ENCODE results near the gene BMPR1A.
A peak's percentile ranks its signal among the peaks of the same experiment; 100 is the strongest.
"Not testable (repeated sequence)": the region's sequence is repeated elsewhere in the genome, so short reads cannot be mapped to it uniquely, and the experiment has no call there.

Gene BMPR1A

GRCh38 chr10:86971232-86971991 is 215.0 kb downstream of the BMPR1A start:
- DNase-seq, result peak; percentile 31

- DNase-seq, result no peak
Observed at GRCh38 chr10:86972613-86973380, 216.4 kb downstream of the BMPR1A start.

- DNase-seq, result no peak
Observed at GRCh38 chr10:86974484-86974883, 218.1 kb downstream of the BMPR1A start.

- DNase-seq, result no peak
Observed at GRCh38 chr10:86976362-86977056, 220.1 kb downstream of the BMPR1A start.

- not testable (repeated sequence) for DNase-seq
Observed at GRCh38 chr10:86978457-86978856, 222.0 kb downstream of the BMPR1A start.

- DNase-seq, result no peak
Observed at GRCh38 chr10:86979296-86979818, 222.9 kb downstream of the BMPR1A start.

GRCh38 chr10:86979977-86980448 is 223.6 kb downstream of the BMPR1A start:
- no peak for DNase-seq

GRCh38 chr10:86981020-86981419 is 224.6 kb downstream of the BMPR1A start:
- DNase-seq, result not testable (repeated sequence)

GRCh38 chr10:86981716-86982115 is 225.3 kb downstream of the BMPR1A start:
- DNase-seq, result no peak
